Vagina (tissue), 2 donors: ENCODE data around the gene ARFIP1. TPM values are rescaled to one million over a fixed set of nuclear protein-coding genes. Genes with fewer than 3 reads are reported as not detected.
A peak's percentile ranks its signal among the peaks of the same experiment; 100 is the strongest.

Experiments used
- DNase-seq, 2 donors: peaks; one replicate each; pipeline ENCODE4 v3.0.0-alpha.2; 2017; ENCODE audit errors: extremely low spot score in 2 of 2
- H3K27ac ChIP-seq: fragments of 200-600 bp; sonication (generic); one replicate; pipeline ENCODE4 v1.5.1; 2019
- H3K27me3 ChIP-seq: fragments of 200-600 bp; sonication (generic); one replicate; pipeline ENCODE4 v1.5.1; 2019
- H3K36me3 ChIP-seq, 2 donors: fragments of 200-600 bp; sonication (generic); one replicate each; pipeline ENCODE4 v1.5.1; 2017 to 2019
- H3K4me1 ChIP-seq: fragments of 200-600 bp; sonication (generic); one replicate; pipeline ENCODE4 v1.5.1; 2019
- H3K4me3 ChIP-seq, 2 donors: fragments of 200-600 bp; sonication (generic); 1 replicate in 1 of 2; 2 replicates in 1 of 2; pipeline ENCODE4 v1.5.1; 2016 to 2019
- H3K9me3 ChIP-seq: fragments of 200-600 bp; sonication (generic); one replicate; pipeline ENCODE4 v1.5.1; 2019
- CTCF ChIP-seq, 3 experiments: fragments of 450-650 bp in 2 of 3; fragments of 200-600 bp in 1 of 3; sonication (generic) in 1 of 3; IDR thresholded peaks; one replicate each; pipeline ENCODE4 v1.5.1; 2017 to 2019; ENCODE audit warnings: antibody characterized with exemption in 3 of 3, mild to moderate bottlenecking in 2 of 3, moderate library complexity in 2 of 3
- POLR2A ChIP-seq, 2 donors: fragments of 450-650 bp; IDR thresholded peaks; one replicate each; pipeline ENCODE4 v1.6.1; 2017; ENCODE audit warnings: antibody characterized with exemption in 2 of 2, mild to moderate bottlenecking in 2 of 2, moderate library complexity in 2 of 2
- POLR2AphosphoS5 ChIP-seq, 2 donors: sonication (generic); formaldehyde crosslinking; IDR thresholded peaks; one replicate each; pipeline ENCODE4 v1.9.0; 2017; ENCODE audit warnings: antibody characterized with exemption in 2 of 2, mild to moderate bottlenecking in 2 of 2, low read depth in 1 of 2; ENCODE audit not compliant: insufficient read depth in 1 of 2
- intact Hi-C: fragments of 100-400 bp; cut with DNase I; formaldehyde crosslinking; loops from one replicate; pipeline ENCODE4 v1.15.1; 2023
- total RNA-seq: library from RNA; depleted of rRNA; stranded (reverse); fragments of >200 nt; gene quantifications from one replicate; pipeline ENCODE4 v1.2.3, GENCODE V29; 2016

Gene ARFIP1, protein sequence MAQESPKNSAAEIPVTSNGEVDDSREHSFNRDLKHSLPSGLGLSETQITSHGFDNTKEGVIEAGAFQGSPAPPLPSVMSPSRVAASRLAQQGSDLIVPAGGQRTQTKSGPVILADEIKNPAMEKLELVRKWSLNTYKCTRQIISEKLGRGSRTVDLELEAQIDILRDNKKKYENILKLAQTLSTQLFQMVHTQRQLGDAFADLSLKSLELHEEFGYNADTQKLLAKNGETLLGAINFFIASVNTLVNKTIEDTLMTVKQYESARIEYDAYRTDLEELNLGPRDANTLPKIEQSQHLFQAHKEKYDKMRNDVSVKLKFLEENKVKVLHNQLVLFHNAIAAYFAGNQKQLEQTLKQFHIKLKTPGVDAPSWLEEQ
- total RNA-seq: 19.4 TPM

DNA sequence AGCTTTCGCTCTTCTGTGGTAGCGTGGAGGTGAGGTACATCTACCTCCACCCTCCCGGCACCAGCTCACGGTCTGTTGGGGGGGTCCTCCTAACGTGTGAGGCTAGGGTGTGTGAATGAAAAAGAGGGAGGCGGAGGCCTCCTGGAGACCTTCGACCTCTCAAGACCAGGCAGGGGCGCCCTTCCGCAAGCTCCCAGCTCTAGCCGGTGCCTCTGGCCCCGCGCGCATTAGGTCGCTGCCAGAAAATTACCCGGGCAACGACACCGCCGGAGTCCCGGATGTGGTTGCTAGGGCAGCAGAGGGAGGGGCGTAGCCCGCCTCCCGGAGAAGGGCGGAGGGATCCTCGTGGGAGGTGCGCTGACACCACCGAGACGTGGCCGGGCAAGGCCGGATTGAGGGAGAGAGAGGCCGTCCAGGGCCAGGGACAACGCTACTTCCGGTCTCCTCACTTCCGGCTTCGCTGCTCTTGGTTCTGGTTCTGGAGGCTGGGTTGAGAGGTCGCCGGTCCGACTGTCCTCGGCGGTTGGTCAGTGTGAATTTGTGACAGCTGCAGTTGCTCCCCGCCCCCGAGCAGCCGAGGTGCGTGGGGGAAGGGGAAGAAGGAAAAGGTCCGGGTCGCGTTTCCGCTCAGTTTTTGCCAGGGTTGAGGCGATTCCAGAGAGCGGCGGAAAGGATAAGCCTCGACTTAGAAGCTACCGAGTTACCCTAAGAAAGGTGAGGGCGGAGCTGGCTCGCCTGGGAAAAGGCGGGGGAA lies at the start of gene ARFIP1, which contains the start of gene TIGD4:
TSS of gene ARFIP1 (plus strand) at position 442 of the 754 bp plus-strand sequence. CDS start 49,680 bp downstream, outside the sequence.
TSS of gene TIGD4 (minus strand) at position 218 of the 754 bp plus-strand sequence. CDS start 8,726 bp downstream, outside the sequence.
- no peaks in the 10 kb centered on the region for H3K36me3 ChIP-seq
- TF ChIP-seq POLR2A (IDR thresholded peaks at IDR 0.05) (no peak), POLR2AphosphoS5 (IDR thresholded peaks at IDR 0.05; ENCODE audit: insufficient read depth in 1 of 2, low read depth in 1 of 2) (peak; percentile 91 to 95)
- H3K27ac ChIP-seq: peak within 1 kb of the TSS; percentile 95
- H3K9me3 ChIP-seq: no peaks in the 10 kb centered on the region
- peak; percentile 97 to 98 for DNase-seq
- H3K27me3 ChIP-seq: no peaks in the 10 kb centered on the region
- intact Hi-C loops: no loop called here
- peak within 1 kb of the TSS; percentile 88 to 92 for H3K4me3 ChIP-seq
- peaks cover 45% of the 10 kb centered on the region for H3K4me1 ChIP-seq

GRCh38 chr4:152731997-152732396 lies 47.8 kb upstream of the ARFIP1 start:
- no peak for DNase-seq
- Histone ChIP-seq H3K9me3 (no peaks in the 10 kb centered on the region), H3K4me1 (no peaks in the 10 kb centered on the region), H3K27ac (no peak overlapping the region), H3K4me3 (no peak overlapping the region), H3K36me3 (no peaks in the 10 kb centered on the region), H3K27me3 (no peaks in the 10 kb centered on the region)
- intact Hi-C loops: no loop called here
- TF ChIP-seq POLR2A (IDR thresholded peaks at IDR 0.05): no peak
- no peak for TF ChIP-seq CTCF (IDR thresholded peaks at IDR 0.05)
- no peak for TF ChIP-seq POLR2AphosphoS5 (IDR thresholded peaks at IDR 0.05; ENCODE audit: insufficient read depth in 1 of 2, low read depth in 1 of 2)

DNA sequence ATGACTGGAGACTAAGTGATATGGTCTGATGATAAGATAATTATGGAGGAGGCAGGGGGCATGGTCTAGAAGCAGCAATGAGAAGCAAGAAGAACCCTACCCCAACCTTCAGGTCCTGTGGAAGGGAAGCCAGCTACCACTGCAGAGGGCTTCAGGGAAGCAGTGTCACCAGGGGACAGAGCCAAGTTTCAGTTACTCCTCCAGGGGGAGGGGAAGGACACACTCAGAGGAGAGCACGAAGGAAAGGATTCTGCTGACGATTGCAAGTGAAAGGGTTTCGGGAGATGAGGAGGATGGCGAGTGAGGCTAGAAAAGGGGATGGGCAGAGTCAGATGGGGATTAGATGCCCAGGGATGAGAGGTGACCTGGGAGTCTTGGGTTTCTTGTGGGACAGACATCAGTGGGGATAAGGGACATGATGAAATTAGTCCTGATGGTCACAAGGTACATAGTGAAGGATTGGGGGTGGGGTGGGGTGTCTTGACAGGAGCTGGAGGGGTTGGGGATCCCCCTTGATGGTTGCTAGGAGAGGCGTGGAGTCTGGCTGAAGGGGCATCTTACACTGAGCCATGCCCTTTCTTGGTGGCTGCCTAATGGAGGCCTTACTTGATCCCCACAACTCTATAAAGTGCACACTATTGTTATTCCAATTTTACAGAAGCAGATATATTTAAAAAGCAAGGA lies 45.6 kb upstream of the ARFIP1 start:
- H3K36me3 ChIP-seq: no peaks in the 10 kb centered on the region
- TF ChIP-seq CTCF (IDR thresholded peaks at IDR 0.05) (no peak), POLR2A (IDR thresholded peaks at IDR 0.05) (no peak), POLR2AphosphoS5 (IDR thresholded peaks at IDR 0.05; ENCODE audit: insufficient read depth in 1 of 2, low read depth in 1 of 2) (no peak)
- no peak overlapping the region for H3K27ac ChIP-seq
- no peaks in the 10 kb centered on the region for H3K9me3 ChIP-seq
- intact Hi-C loops: no loop called here
- H3K27me3 ChIP-seq: no peaks in the 10 kb centered on the region
- no peak for DNase-seq
- no peak overlapping the region for H3K4me3 ChIP-seq
- no peaks in the 10 kb centered on the region for H3K4me1 ChIP-seq

DNA sequence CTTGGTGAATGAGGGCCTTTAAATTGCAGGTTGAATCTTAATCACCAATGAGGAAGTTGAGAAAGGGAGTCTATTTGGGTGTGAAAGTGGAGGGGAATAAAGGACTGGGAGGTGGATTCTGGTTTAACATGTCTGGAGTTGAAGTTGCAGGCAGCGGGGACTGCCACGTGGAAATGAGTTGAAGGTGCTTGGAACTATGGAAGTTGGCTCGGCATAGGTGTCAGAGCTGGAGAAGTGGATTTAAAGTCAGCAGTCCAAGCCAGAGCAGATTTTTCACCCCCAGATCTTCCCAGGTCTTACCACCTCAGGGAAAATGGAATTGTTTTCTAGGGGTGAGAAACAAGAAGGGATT lies 45.1 kb upstream of the ARFIP1 start:
- no peaks in the 10 kb centered on the region for H3K36me3 ChIP-seq
- H3K27me3 ChIP-seq: no peaks in the 10 kb centered on the region
- intact Hi-C loops: no loop called here
- H3K4me3 ChIP-seq: no peak overlapping the region
- no peaks in the 10 kb centered on the region for H3K4me1 ChIP-seq
- TF ChIP-seq POLR2A (IDR thresholded peaks at IDR 0.05) (no peak), CTCF (IDR thresholded peaks at IDR 0.05) (no peak), POLR2AphosphoS5 (IDR thresholded peaks at IDR 0.05; ENCODE audit: insufficient read depth in 1 of 2, low read depth in 1 of 2) (no peak)
- H3K9me3 ChIP-seq: no peaks in the 10 kb centered on the region
- DNase-seq: no peak
- no peak overlapping the region for H3K27ac ChIP-seq

DNA sequence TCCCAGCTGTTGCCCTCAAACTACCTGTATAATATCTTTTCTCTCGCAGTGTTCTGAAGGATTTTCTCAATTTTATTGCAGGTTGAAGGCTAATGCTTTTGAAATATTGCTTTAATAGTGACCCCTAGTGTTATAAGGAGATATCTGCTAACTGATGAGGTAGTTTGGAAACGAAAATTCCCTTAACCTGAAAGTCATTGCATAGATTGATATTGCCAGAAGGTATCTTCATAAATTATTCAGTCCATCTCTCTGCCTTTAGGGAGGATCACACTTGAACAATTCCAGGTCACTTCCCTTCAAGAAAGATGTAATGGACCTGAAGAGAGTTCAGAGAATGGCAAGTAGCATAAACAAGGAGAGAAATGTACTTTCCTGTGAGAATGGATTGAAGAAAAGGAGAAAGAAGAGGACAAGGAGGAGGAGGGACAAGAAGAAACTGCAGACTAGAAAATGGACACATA lies 44.3 kb upstream of the ARFIP1 start:
- TF ChIP-seq POLR2A (IDR thresholded peaks at IDR 0.05): no peak
- no peak for TF ChIP-seq POLR2AphosphoS5 (IDR thresholded peaks at IDR 0.05; ENCODE audit: insufficient read depth in 1 of 2, low read depth in 1 of 2)
- peak in 1 of 3 experiments; percentile 17 for TF ChIP-seq CTCF (IDR thresholded peaks at IDR 0.05)
- no peak overlapping the region for H3K27ac ChIP-seq
- DNase-seq: no peak
- no peaks in the 10 kb centered on the region for H3K4me1 ChIP-seq
- no peak overlapping the region for H3K4me3 ChIP-seq
- H3K9me3 ChIP-seq: no peaks in the 10 kb centered on the region
- no peaks in the 10 kb centered on the region for H3K27me3 ChIP-seq
- no peaks in the 10 kb centered on the region for H3K36me3 ChIP-seq
- intact Hi-C loops: no loop called here
